HPDE6-E6E7 (cell line): ENCODE data around the gene KAT6B.

Experiments
- DNase-seq: peaks from one replicate; pipeline ENCODE4 v3.0.0; 2011; ENCODE audit warnings: missing footprints; ENCODE audit errors: extremely low spot score

The KAT6B gene

DNA sequence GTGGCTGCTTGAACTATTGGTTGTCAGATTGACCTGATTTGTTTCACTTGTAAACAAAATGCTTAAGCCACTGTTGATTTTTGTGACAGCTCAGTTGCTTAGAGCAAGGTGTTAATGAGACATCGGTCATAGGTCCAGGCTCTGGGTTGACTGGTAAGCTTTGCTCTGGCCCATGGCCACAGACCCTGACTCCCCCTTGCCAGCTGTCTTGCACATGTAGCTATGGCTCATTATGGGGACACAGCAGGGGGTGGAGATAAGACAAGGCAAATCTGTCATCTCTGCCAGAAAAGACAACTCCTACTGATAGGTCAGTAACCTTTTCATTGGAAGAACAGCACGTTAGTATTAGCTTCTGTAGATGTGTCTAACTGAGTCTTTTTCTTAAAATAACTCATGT lies 95.3 kb downstream of the KAT6B start:
- DNase-seq = no peak

- DNase-seq = no peak
Observed at GRCh38 chr10:74922921-74923320, 96.5 kb downstream of the KAT6B start.

DNA sequence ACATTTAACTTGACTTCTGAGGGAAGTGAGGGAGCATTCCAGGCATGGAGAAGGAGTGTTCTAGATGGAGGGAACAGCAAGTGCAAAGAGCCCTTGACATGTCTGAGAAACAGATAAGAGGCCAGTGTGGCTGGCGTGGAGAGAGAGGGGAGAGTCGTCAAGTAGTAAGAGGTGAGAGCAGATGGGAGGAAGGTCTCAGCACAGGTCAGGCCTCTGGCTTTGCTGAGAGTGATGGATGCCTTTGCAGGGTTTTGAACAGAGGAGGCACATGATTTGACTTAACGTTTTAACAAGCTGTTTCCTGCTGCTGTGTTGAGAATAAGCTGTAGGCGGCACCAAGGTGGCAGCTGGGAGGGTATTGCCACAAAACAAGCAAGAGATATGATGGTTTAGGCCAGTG lies 97.2 kb downstream of the KAT6B start:
- no peak for DNase-seq

DNA sequence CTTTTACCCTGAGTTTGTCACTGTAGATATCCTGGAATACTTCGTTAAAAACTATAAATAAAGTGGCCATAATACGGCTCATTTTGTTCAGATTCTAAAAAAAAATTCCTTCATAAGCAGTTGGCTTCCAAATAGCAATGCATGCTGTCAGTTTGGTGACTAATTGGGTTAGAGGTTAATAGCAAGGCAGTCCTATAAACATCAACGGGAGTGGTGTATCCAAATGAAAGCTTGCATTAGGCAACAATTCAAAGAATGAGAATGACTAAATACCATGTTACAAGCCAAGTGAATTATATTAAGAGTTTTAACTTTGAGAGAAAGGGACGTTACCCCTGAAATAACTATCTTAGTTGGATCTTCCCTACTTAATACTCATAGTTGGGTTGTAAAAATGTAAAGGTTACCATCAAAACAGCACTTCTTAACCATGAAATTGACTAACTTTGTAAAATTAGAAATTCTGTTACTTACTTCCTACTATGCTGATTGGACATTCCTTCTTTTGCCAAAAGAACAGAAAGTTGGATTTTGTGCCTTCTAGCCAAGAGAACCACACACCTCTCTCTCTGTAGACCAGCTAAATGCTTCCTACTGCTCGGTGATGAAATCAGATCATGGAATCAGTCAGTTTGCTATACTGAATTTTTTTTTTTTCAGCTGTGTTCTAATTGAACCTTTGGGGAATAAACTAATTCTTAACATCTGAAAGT lies 98.0 kb downstream of the KAT6B start:
- DNase-seq = peak; percentile 70

DNA sequence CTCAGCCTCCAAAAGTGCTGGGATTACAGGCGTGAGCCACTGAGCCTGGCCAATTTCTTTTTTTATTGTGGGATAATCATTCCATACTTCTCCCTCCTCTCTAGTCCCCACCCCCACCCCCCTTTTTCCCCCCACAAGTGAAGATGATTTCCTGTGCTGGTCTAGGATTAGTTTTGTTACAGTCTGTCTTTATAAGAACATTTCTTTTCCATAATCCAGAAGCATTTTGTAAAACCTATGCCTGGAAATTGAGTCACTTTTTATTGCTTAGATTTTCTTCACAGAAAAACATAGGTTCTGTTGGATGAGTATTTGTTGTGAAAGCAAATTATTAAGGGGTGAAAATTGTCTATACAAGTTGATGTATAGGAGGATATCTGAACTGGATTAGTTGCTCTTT lies 98.9 kb downstream of the KAT6B start:
- DNase-seq = no peak

- no peak for DNase-seq
Observed at GRCh38 chr10:74925708-74926107, 99.3 kb downstream of the KAT6B start.

DNA sequence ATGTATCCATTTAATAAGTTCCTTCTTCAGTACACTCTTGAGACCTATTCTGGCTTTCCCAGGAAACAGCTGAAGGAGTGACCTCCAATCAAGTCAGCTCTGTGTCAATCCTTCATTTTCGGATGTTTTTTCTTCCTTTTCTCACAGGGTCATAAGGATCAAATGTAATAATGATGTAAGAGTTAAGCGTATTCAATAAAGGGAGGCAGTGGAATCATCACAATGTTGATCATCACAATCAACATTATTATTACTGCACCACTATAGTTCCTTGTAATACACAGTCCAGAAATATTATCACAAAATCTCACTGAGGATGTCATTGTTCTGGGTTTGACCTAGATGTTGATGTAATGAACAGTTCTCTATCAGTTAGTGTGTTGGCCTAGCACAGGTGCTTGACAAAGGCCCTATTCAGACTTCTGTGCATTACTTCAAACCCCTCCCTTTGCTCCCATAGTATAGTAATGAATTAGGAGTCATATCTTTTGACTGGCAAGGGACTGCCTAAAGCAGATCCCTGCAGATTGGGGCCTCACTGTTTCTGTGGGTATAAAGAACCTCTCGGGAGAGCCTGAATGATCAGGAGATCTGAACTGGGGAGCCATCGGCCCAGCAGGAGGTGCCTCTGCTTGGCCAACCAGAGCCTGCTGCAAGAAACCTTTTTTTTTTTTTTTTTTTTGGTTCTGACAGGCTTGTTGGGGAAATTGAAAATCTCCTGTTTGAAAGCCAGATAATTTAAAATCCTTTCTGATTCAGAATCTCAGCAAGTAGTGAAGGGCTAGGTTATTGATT lies 100.6 kb downstream of the KAT6B start:
- no peak for DNase-seq

DNA sequence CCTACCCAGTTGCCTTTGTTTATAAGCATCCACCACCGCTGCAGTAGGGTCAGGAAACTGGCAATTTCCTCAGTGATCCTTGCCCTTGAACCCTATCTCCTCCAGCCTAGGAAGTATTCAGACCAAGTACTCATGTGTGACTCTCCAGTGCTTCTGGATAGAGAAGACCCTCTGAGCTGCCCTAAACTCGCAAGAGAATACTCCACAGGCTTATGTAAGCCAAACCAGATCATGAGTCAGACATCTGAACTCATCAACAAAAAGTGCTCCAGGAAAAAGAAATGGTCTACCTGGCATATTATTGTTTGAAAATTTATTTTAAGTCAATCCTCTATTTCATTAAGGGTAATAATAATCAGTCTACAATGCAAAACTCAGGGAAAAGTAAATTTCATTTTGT lies 101.3 kb downstream of the KAT6B start:
- no peak for DNase-seq

DNA sequence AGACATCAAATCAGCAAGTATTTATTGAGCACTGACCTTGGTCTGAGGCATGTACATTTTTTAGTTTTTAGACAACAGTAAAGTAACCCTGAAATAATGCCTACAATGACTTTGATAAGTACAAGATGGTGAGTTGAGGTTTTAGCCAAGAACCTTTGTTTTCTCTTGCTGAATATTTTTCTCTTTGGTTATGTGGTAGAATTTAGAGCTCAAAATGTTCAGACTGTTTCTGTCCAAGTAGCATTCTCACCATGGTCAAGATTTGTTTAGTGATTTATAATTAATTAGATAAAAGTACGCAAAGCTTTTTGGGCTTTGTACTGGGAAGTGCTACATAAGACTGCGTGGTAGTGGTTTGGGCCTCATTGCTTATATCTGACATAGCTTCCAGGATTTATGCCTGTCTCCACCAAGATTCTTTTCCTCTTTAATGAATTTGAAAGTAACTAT lies 102.4 kb downstream of the KAT6B start:
- no peak for DNase-seq

- DNase-seq = no peak
Observed at GRCh38 chr10:74929197-74929596, 102.8 kb downstream of the KAT6B start.

DNA sequence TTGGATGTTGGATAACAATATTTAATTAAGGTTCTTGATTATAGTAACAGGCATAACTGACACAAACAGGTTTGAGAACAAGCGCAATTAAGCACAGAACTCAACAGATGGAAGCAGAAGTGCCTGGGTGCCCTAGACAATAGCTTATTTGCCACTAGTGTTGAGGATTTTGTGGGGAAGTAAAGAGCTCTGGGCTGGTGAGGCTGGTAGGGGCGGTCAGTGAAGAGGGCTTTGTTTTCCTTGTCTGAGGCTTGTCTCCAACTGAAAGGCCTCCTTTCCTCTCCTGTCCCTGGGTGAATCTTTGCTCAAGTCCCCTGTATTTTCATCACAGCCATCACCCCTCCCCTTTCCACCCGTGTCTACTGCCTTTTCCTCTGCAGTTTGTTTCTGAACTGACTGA lies 104.6 kb downstream of the KAT6B start:
- DNase-seq = no peak

- no peak for DNase-seq
Observed at GRCh38 chr10:74932648-74933047, 106.2 kb downstream of the KAT6B start.

DNA sequence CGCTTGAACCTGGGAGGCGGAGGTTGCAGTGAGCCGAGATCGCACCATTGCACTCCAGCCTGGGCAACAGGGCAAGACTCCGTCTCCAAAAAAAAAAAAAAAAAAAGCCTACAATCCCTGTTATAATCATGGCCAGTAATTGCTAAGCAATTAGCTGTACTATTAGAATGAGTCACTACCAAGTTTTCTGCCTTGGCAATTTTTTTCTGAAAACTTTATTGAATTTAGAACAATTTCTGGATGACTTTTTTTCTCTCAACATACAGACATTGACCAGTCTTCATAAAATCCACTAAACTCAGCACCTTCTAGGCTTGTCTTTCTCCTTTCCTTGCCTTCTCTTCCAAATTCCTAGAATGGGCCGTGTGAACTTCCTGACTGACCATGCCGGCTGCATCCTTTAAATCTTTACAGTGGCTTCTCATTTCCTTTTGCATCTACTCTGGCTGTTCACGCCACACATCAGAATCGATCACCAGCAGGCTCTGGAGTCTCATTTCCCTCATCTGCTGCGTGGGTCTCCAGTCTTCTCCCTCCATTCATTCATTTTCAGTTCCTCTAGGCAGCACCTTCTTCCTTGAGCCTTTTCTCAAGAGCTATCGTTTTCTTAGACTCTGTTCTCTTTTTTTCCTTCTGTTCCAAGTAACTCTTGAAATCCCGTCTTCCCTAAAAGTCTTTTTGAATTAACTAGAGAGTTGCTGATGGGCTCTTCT lies 107.9 kb downstream of the KAT6B start:
- DNase-seq = no peak

- DNase-seq = no peak
Observed at GRCh38 chr10:74936577-74937265, 110.3 kb downstream of the KAT6B start.

DNA sequence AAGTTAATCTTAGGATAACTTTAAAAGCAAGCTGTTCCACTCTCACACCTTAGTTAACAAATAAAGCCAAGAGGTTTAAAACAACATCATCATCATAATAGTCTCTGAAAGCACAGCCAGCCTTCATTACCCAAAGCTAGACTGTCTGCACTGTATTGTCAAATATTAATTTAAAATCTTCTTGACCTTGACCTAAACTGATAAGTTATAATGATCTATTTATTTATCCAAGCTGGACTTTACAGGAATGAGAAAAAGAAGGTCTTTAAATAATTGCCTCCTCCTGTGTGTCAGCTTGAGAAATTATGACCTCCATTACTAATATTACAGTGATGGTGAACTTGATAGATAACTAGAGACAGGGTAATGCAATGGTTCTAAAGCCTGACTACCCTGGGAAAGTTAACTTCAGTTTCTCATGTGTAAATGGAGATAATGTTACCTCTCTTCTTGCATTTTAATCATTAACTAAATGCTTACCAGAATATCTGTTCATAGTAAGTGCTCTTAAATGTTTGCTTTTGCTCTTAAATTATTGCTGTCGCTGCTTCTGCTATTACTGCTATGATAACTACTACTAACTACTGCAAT lies 111.0 kb downstream of the KAT6B start:
- no peak for DNase-seq

DNA sequence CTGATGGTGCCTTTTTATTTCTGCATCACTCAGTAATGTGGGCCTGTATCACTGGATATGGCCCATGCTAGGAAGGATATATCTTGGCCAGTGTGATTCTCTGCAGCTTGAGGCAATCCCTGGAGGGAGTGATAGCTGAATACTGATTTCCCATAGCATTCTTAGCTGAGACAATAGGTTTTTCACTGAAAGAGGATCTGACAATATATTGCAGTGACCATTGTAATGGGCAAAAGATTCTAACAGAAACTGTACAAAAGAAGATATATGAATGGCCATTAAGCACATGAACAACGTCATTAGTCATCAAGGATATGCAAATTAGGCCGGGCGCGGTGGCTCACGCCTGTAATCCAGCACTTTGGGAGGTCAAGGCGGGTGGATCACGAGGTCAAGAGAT lies 117.8 kb downstream of the KAT6B start:
- no peak for DNase-seq

- DNase-seq = no peak
Observed at GRCh38 chr10:74947781-74948401, 121.5 kb downstream of the KAT6B start.

GRCh38 chr10:74949034-74949832 lies 122.8 kb downstream of the KAT6B start:
- DNase-seq = no peak

- no peak for DNase-seq
Observed at GRCh38 chr10:74949843-74950765, 123.7 kb downstream of the KAT6B start.
